ENCODE measurements around the gene COX6A2.

- TF ChIP-seq CTCF (IDR thresholded peaks at IDR 0.05) (no peak), SMAD4 (CRISPR knock-in tag; IDR thresholded peaks at IDR 0.05) (no peak), IRF1 (CRISPR knock-in tag; IDR thresholded peaks at IDR 0.05) (no peak), ESRRA (CRISPR knock-in tag; IDR thresholded peaks at IDR 0.05; ENCODE audit: borderline replicate concordance) (no peak), GABPB1 (CRISPR knock-in tag; IDR thresholded peaks at IDR 0.05) (no peak), FOXP4 (CRISPR knock-in tag; IDR thresholded peaks at IDR 0.05) (no peak), EMX1 (CRISPR knock-in tag; IDR thresholded peaks at IDR 0.05) (no peak), SP1 (CRISPR knock-in tag; conservative IDR thresholded peaks at IDR 0.05) (no peak), MAX (CRISPR knock-in tag; IDR thresholded peaks at IDR 0.05) (no peak), CBFB (CRISPR knock-in tag; IDR thresholded peaks at IDR 0.05; ENCODE audit: low read depth) (no peak), CREM (CRISPR knock-in tag; IDR thresholded peaks at IDR 0.05) (no peak), JUN (CRISPR knock-in tag; IDR thresholded peaks at IDR 0.05) (no peak), PREB (CRISPR knock-in tag; IDR thresholded peaks at IDR 0.05; ENCODE audit: borderline replicate concordance) (no peak)
Observed at GRCh38 chr16:31473264-31473984, 45.3 kb upstream of the COX6A2 start.
